ENCODE measurements around the gene CPA3.

CPA3 gene

DNA sequence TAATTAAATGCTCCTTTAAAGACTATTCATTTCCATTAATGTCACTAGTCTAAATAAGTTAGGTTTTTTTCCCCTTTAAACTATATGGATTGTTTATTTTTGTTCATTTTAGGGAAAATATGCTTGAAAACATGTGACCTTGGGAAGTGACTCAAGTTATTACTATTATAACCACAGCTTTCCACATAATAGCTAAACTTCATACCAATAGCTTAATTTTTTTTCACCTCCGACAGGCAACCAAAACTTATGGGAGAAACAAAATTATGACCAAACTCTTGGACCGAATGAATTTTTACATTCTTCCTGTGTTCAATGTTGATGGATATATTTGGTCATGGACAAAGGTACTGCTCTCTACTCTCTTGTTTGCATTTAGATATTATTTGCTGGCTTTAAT lies 16.2 kb downstream of the CPA3 start:
- Histone ChIP-seq H3K36me3 (ENCODE audit: control insufficient read depth in 2 of 2, insufficient read depth in 2 of 2, low read length in 2 of 2) (no peaks in the 10 kb centered on the region), H3K27me3 (ENCODE audit: control insufficient read depth in 2 of 2, insufficient read depth in 2 of 2, low read length in 2 of 2) (no peaks in the 10 kb centered on the region), H3K9ac (ENCODE audit: low read depth in 1 of 2, low read length in 2 of 2) (no peak overlapping the region), H3K27ac (ENCODE audit: low read depth in 2 of 2, low read length in 2 of 2) (no peak overlapping the region), H3K4me1 (ENCODE audit: control insufficient read depth in 2 of 2, insufficient read depth in 2 of 2, low read length in 2 of 2) (no peaks in the 10 kb centered on the region), H3K4me3 (ENCODE audit: low read length in 2 of 2) (no peak overlapping the region), H3K9me3 (ENCODE audit: control insufficient read depth in 2 of 2, low read length in 2 of 2) (no peaks in the 10 kb centered on the region)

DNA sequence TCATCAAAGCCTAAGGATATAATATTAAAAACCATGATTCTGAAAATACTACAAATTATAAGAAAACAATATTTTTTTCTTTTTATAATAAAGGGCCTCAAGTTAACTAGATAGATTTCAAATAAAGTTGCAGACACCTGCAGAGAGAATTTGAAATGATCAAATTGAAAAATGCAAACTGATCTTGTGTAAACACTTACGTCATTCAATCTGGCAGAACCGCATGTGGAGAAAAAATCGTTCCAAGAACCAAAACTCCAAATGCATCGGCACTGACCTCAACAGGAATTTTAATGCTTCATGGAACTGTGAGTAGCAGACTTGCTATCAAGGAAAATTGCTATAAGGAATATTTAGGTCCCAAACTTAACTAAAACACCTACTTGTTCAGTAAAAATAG lies 17.2 kb downstream of the CPA3 start:
- no peak overlapping the region for H3K27ac ChIP-seq (ENCODE audit: low read depth in 2 of 2, low read length in 2 of 2)
- no peaks in the 10 kb centered on the region for H3K9me3 ChIP-seq (ENCODE audit: control insufficient read depth in 2 of 2, low read length in 2 of 2)
- H3K36me3 ChIP-seq (ENCODE audit: control insufficient read depth in 2 of 2, insufficient read depth in 2 of 2, low read length in 2 of 2), result no peaks in the 10 kb centered on the region
- no peaks in the 10 kb centered on the region for H3K4me1 ChIP-seq (ENCODE audit: control insufficient read depth in 2 of 2, insufficient read depth in 2 of 2, low read length in 2 of 2)
- H3K27me3 ChIP-seq (ENCODE audit: control insufficient read depth in 2 of 2, insufficient read depth in 2 of 2, low read length in 2 of 2), result no peaks in the 10 kb centered on the region
- H3K4me3 ChIP-seq (ENCODE audit: low read length in 2 of 2), result no peak overlapping the region
- no peak overlapping the region for H3K9ac ChIP-seq (ENCODE audit: low read depth in 1 of 2, low read length in 2 of 2)

- H3K27me3 ChIP-seq (ENCODE audit: control insufficient read depth in 2 of 2, insufficient read depth in 2 of 2, low read length in 2 of 2), result no peaks in the 10 kb centered on the region
- H3K4me1 ChIP-seq (ENCODE audit: control insufficient read depth in 2 of 2, insufficient read depth in 2 of 2, low read length in 2 of 2), result no peaks in the 10 kb centered on the region
- no peak overlapping the region for H3K4me3 ChIP-seq (ENCODE audit: low read length in 2 of 2)
- H3K27ac ChIP-seq (ENCODE audit: low read depth in 2 of 2, low read length in 2 of 2), result no peak overlapping the region
- no peaks in the 10 kb centered on the region for H3K36me3 ChIP-seq (ENCODE audit: control insufficient read depth in 2 of 2, insufficient read depth in 2 of 2, low read length in 2 of 2)
- H3K9me3 ChIP-seq (ENCODE audit: control insufficient read depth in 2 of 2, low read length in 2 of 2), result no peaks in the 10 kb centered on the region
- no peak overlapping the region for H3K9ac ChIP-seq (ENCODE audit: low read depth in 1 of 2, low read length in 2 of 2)
Observed at GRCh38 chr3:148883163-148883562, 18.1 kb downstream of the CPA3 start.

- no peaks in the 10 kb centered on the region for H3K9me3 ChIP-seq (ENCODE audit: control insufficient read depth in 2 of 2, low read length in 2 of 2)
- no peak overlapping the region for H3K27ac ChIP-seq (ENCODE audit: low read depth in 2 of 2, low read length in 2 of 2)
- no peaks in the 10 kb centered on the region for H3K4me1 ChIP-seq (ENCODE audit: control insufficient read depth in 2 of 2, insufficient read depth in 2 of 2, low read length in 2 of 2)
- no peaks in the 10 kb centered on the region for H3K36me3 ChIP-seq (ENCODE audit: control insufficient read depth in 2 of 2, insufficient read depth in 2 of 2, low read length in 2 of 2)
- no peak overlapping the region for H3K4me3 ChIP-seq (ENCODE audit: low read length in 2 of 2)
- no peak overlapping the region for H3K9ac ChIP-seq (ENCODE audit: low read depth in 1 of 2, low read length in 2 of 2)
- no peaks in the 10 kb centered on the region for H3K27me3 ChIP-seq (ENCODE audit: control insufficient read depth in 2 of 2, insufficient read depth in 2 of 2, low read length in 2 of 2)
Observed at GRCh38 chr3:148884261-148884660, 19.2 kb downstream of the CPA3 start.

DNA sequence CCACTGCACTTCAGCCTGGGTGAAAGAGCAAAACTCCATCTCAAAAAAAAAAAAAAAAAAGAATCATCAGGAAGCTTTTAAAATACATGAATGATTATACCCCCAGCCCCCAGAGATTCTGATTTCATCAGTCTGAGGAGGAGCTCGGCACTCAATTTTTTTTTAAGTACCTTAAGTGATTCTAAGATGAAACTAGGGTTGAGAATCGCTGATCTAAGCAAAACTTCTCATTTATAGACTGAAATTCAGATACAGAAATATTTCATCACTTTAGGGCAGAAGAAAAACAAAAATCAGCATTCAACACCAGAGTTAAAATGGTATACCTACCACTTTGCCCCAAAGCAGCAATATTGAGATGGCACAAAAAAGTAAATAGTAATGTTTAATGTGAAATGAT lies 24.7 kb downstream of the CPA3 start:
- Histone ChIP-seq H3K4me3 (ENCODE audit: low read length in 2 of 2) (no peak overlapping the region), H3K27me3 (ENCODE audit: control insufficient read depth in 2 of 2, insufficient read depth in 2 of 2, low read length in 2 of 2) (no peaks in the 10 kb centered on the region), H3K36me3 (ENCODE audit: control insufficient read depth in 2 of 2, insufficient read depth in 2 of 2, low read length in 2 of 2) (no peaks in the 10 kb centered on the region), H3K9me3 (ENCODE audit: control insufficient read depth in 2 of 2, low read length in 2 of 2) (no peaks in the 10 kb centered on the region), H3K9ac (ENCODE audit: low read depth in 1 of 2, low read length in 2 of 2) (no peak overlapping the region), H3K4me1 (ENCODE audit: control insufficient read depth in 2 of 2, insufficient read depth in 2 of 2, low read length in 2 of 2) (no peaks in the 10 kb centered on the region), H3K27ac (ENCODE audit: low read depth in 2 of 2, low read length in 2 of 2) (no peak overlapping the region)

DNA sequence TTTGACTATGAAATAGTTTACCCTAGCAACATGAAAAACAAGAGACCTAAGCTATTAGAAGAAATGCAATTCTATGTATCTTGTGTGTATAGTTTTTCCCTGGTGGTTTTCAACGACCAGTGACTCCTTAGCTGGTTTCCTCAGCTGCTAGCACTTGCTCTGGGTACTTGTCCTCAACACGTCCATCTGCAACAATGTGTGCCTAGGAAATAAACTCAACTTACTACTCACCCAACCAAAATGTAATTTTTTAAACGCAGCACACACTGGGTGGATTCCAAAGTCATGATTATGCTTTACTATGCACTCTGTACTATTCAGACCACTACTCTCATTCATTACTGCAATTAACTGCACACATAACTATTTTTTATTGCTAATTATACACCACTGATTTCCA lies 31.0 kb downstream of the CPA3 start:
- Histone ChIP-seq H3K36me3 (ENCODE audit: control insufficient read depth in 2 of 2, insufficient read depth in 2 of 2, low read length in 2 of 2) (no peaks in the 10 kb centered on the region), H3K4me3 (ENCODE audit: low read length in 2 of 2) (no peak overlapping the region), H3K27ac (ENCODE audit: low read depth in 2 of 2, low read length in 2 of 2) (no peak overlapping the region), H3K9me3 (ENCODE audit: control insufficient read depth in 2 of 2, low read length in 2 of 2) (no peaks in the 10 kb centered on the region), H3K4me1 (ENCODE audit: control insufficient read depth in 2 of 2, insufficient read depth in 2 of 2, low read length in 2 of 2) (no peaks in the 10 kb centered on the region), H3K9ac (ENCODE audit: low read depth in 1 of 2, low read length in 2 of 2) (no peak overlapping the region), H3K27me3 (ENCODE audit: control insufficient read depth in 2 of 2, insufficient read depth in 2 of 2, low read length in 2 of 2) (no peaks in the 10 kb centered on the region)

DNA sequence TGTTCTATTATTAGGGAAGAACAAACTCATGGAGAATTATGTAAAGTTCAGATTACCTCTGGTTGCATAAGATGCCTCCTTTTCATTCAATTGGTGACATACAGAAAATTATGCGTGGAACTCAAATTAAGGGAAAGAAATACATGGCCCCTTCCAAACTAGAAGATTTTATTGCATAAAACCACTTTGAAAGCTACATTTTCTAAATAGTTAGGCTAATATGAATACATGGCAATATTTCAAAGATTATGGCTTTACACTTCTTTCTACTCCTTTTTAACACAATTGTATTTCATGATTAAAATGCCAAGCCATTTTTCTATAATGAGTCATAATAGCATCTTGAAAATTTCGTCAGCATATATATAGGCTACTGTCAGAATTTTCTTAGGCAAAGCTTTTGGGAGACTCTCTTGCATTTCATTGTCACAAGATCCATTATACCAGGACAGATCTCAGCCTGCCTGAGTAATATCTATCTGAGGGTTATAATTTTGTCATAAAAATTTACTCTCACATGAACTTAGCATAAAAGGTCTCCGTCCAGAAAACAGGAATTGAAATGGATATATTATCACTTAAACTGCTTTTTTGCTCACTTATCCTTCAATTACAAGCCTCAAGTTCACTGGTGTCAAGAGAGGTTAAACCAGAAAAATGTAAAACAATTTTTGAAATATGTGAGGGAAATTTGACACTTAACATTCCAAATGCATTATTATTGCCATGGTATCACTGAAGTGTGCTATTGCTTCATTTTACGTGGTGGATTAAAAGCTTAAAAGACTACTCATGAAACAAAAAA lies 37.1 kb downstream of the CPA3 start:
- H3K27ac ChIP-seq (ENCODE audit: low read depth in 2 of 2, low read length in 2 of 2), result no peak overlapping the region
- H3K36me3 ChIP-seq (ENCODE audit: control insufficient read depth in 2 of 2, insufficient read depth in 2 of 2, low read length in 2 of 2), result no peaks in the 10 kb centered on the region
- H3K9ac ChIP-seq (ENCODE audit: low read depth in 1 of 2, low read length in 2 of 2), result no peak overlapping the region
- no peaks in the 10 kb centered on the region for H3K9me3 ChIP-seq (ENCODE audit: control insufficient read depth in 2 of 2, low read length in 2 of 2)
- H3K4me3 ChIP-seq (ENCODE audit: low read length in 2 of 2), result no peak overlapping the region
- no peaks in the 10 kb centered on the region for H3K27me3 ChIP-seq (ENCODE audit: control insufficient read depth in 2 of 2, insufficient read depth in 2 of 2, low read length in 2 of 2)
- H3K4me1 ChIP-seq (ENCODE audit: control insufficient read depth in 2 of 2, insufficient read depth in 2 of 2, low read length in 2 of 2), result no peaks in the 10 kb centered on the region

DNA sequence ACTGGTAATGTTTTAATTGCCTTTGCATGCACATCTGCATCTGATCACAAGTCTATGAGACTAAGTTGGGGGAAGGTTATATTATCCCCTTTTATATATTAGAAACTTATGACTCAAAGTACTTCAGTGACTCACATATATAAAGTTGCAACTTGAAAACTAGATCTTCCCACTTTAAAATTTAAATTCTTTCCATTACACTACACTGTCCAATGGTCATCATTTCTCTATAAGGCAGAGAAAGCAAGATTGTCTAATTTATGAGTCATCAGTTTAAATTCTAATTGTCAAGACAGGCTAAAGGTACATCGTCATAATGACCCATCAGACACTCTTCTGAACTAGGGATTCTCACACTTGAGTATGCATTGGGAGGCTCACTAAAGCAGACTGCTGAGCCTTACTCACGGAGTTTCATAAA lies 37.9 kb downstream of the CPA3 start:
- H3K4me1 ChIP-seq (ENCODE audit: control insufficient read depth in 2 of 2, insufficient read depth in 2 of 2, low read length in 2 of 2), result no peaks in the 10 kb centered on the region
- H3K4me3 ChIP-seq (ENCODE audit: low read length in 2 of 2), result no peak overlapping the region
- H3K27me3 ChIP-seq (ENCODE audit: control insufficient read depth in 2 of 2, insufficient read depth in 2 of 2, low read length in 2 of 2), result no peaks in the 10 kb centered on the region
- no peak overlapping the region for H3K9ac ChIP-seq (ENCODE audit: low read depth in 1 of 2, low read length in 2 of 2)
- H3K36me3 ChIP-seq (ENCODE audit: control insufficient read depth in 2 of 2, insufficient read depth in 2 of 2, low read length in 2 of 2), result no peaks in the 10 kb centered on the region
- H3K27ac ChIP-seq (ENCODE audit: low read depth in 2 of 2, low read length in 2 of 2), result no peak overlapping the region
- no peaks in the 10 kb centered on the region for H3K9me3 ChIP-seq (ENCODE audit: control insufficient read depth in 2 of 2, low read length in 2 of 2)

- Histone ChIP-seq H3K9me3 (ENCODE audit: control insufficient read depth in 2 of 2, low read length in 2 of 2) (no peaks in the 10 kb centered on the region), H3K9ac (ENCODE audit: low read depth in 1 of 2, low read length in 2 of 2) (no peak overlapping the region), H3K36me3 (ENCODE audit: control insufficient read depth in 2 of 2, insufficient read depth in 2 of 2, low read length in 2 of 2) (no peaks in the 10 kb centered on the region), H3K27ac (ENCODE audit: low read depth in 2 of 2, low read length in 2 of 2) (no peak overlapping the region), H3K27me3 (ENCODE audit: control insufficient read depth in 2 of 2, insufficient read depth in 2 of 2, low read length in 2 of 2) (no peaks in the 10 kb centered on the region), H3K4me1 (ENCODE audit: control insufficient read depth in 2 of 2, insufficient read depth in 2 of 2, low read length in 2 of 2) (no peaks in the 10 kb centered on the region), H3K4me3 (ENCODE audit: low read length in 2 of 2) (no peak overlapping the region)
Observed at GRCh38 chr3:148903941-148904340, 38.8 kb downstream of the CPA3 start.

- Histone ChIP-seq H3K27me3 (ENCODE audit: control insufficient read depth in 2 of 2, insufficient read depth in 2 of 2, low read length in 2 of 2) (no peaks in the 10 kb centered on the region), H3K9ac (ENCODE audit: low read depth in 1 of 2, low read length in 2 of 2) (no peak overlapping the region), H3K4me1 (ENCODE audit: control insufficient read depth in 2 of 2, insufficient read depth in 2 of 2, low read length in 2 of 2) (no peaks in the 10 kb centered on the region), H3K9me3 (ENCODE audit: control insufficient read depth in 2 of 2, low read length in 2 of 2) (no peaks in the 10 kb centered on the region), H3K27ac (ENCODE audit: low read depth in 2 of 2, low read length in 2 of 2) (no peak overlapping the region), H3K36me3 (ENCODE audit: control insufficient read depth in 2 of 2, insufficient read depth in 2 of 2, low read length in 2 of 2) (no peaks in the 10 kb centered on the region), H3K4me3 (ENCODE audit: low read length in 2 of 2) (no peak overlapping the region)
Observed at GRCh38 chr3:148906667-148907066, 41.6 kb downstream of the CPA3 start.
